Mucosa of stomach (tissue), 1 donor: Measurements from ENCODE around the gene KLHL13.
"Not testable (repeated sequence)": the region's sequence is repeated elsewhere in the genome, so short reads cannot be mapped to it uniquely, and the experiment has no call there.

Experiments
- H3K27me3 ChIP-seq: one replicate; pipeline ENCODE4 v1.7.0; 2013; ENCODE audit warnings: mild to moderate bottlenecking, low read length; ENCODE audit not compliant: control insufficient read depth, insufficient read depth
- H3K36me3 ChIP-seq: one replicate; pipeline ENCODE4 v1.7.0; 2013; ENCODE audit warnings: low read length; ENCODE audit not compliant: control insufficient read depth, insufficient read depth
- H3K4me1 ChIP-seq: one replicate; pipeline ENCODE4 v1.7.0; 2013; ENCODE audit warnings: mild to moderate bottlenecking, low read length; ENCODE audit not compliant: control insufficient read depth, insufficient read depth
- H3K4me3 ChIP-seq: one replicate; pipeline ENCODE4 v1.7.0; 2013; ENCODE audit warnings: low read length
- H3K9ac ChIP-seq: one replicate; pipeline ENCODE4 v1.7.0; 2013; ENCODE audit warnings: mild to moderate bottlenecking, low read length, moderate library complexity
- H3K9me3 ChIP-seq: one replicate; pipeline ENCODE4 v1.7.0; 2013; ENCODE audit warnings: mild to moderate bottlenecking, low read length, moderate library complexity; ENCODE audit not compliant: control insufficient read depth
- donor health status: Pancreatic carcinoma.

The KLHL13 gene

GRCh38 chrX:118126286-118126685 is 9.7 kb upstream of the KLHL13 start:
- H3K9ac ChIP-seq, result no peak overlapping the region
- no peaks in the 10 kb centered on the region for H3K9me3 ChIP-seq
- no peaks in the 10 kb centered on the region for H3K27me3 ChIP-seq
- H3K4me3 ChIP-seq, result no peak overlapping the region
- H3K36me3 ChIP-seq, result no peaks in the 10 kb centered on the region
- peaks cover 2% of the 10 kb centered on the region for H3K4me1 ChIP-seq

- H3K4me1 ChIP-seq, H3K27me3 ChIP-seq, H3K36me3 ChIP-seq, H3K9ac ChIP-seq, H3K4me3 ChIP-seq, H3K9me3 ChIP-seq: not testable (repeated sequence)
Observed at GRCh38 chrX:118124243-118124642, 7.6 kb upstream of the KLHL13 start.

- Histone ChIP-seq H3K27me3 (no peaks in the 10 kb centered on the region), H3K9ac (no peak overlapping the region), H3K9me3 (no peaks in the 10 kb centered on the region), H3K4me1 (peaks cover 6% of the 10 kb centered on the region), H3K36me3 (no peaks in the 10 kb centered on the region), H3K4me3 (no peak overlapping the region)
Observed at GRCh38 chrX:118117741-118118140, 1.1 kb upstream of the KLHL13 start.

- Histone ChIP-seq H3K4me3 (peak overlapping the region; percentile 14), H3K9me3 (no peaks in the 10 kb centered on the region), H3K9ac (peak overlapping the region; percentile 39), H3K36me3 (no peaks in the 10 kb centered on the region), H3K27me3 (no peaks in the 10 kb centered on the region), H3K4me1 (peaks cover 6% of the 10 kb centered on the region)
Observed at GRCh38 chrX:118115953-118116712, 477 bp downstream of the KLHL13 start.

GRCh38 chrX:118114971-118115370 is 1.6 kb downstream of the KLHL13 start:
- Histone ChIP-seq H3K9ac (no peak overlapping the region), H3K4me1 (peaks cover 6% of the 10 kb centered on the region), H3K4me3 (no peak overlapping the region), H3K27me3 (no peaks in the 10 kb centered on the region), H3K36me3 (no peaks in the 10 kb centered on the region), H3K9me3 (no peaks in the 10 kb centered on the region)

DNA sequence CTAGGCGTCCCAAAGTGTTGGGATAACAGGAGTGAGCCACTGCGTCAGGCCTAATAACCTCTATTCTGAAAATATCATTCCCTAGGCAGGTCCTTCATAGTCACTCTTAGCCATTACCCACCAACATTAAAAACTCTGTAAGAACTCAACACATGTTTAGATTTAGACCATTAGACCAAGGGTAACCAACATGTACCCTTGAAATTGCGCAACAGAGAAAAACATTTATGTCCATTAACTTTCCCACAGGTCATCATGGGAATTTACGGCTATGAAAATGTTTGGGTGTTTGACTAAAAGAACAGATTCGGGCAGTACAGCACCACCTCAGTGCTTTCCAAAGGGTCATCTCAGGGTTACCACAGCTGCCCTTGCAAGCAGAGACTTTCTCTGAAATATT is 7.5 kb downstream of the KLHL13 start:
- no peaks in the 10 kb centered on the region for H3K36me3 ChIP-seq
- H3K4me1 ChIP-seq, result no peaks in the 10 kb centered on the region
- no peaks in the 10 kb centered on the region for H3K9me3 ChIP-seq
- no peaks in the 10 kb centered on the region for H3K27me3 ChIP-seq
- no peak overlapping the region for H3K9ac ChIP-seq
- no peak overlapping the region for H3K4me3 ChIP-seq

DNA sequence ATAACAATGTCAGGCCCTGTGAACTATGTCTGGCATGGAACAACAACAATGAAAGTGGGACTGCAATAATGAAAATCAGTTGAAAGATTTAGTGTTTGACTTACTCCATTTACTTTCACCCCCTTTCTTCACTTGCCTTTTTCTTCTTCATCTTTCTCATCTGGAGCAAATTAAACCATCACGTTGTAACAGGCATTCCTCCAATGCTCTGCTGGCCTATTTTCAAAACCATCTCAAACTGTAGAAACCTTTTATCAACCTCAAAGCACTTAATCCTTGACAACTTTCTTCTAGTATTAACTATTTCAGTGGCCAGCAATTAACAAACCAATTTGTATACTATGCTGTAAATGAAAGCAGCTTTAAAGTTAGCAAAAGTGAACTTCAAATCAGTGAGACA is 8.3 kb downstream of the KLHL13 start:
- no peak overlapping the region for H3K4me3 ChIP-seq
- no peak overlapping the region for H3K9ac ChIP-seq
- H3K36me3 ChIP-seq, result no peaks in the 10 kb centered on the region
- H3K4me1 ChIP-seq, result no peaks in the 10 kb centered on the region
- no peaks in the 10 kb centered on the region for H3K27me3 ChIP-seq
- H3K9me3 ChIP-seq, result no peaks in the 10 kb centered on the region

DNA sequence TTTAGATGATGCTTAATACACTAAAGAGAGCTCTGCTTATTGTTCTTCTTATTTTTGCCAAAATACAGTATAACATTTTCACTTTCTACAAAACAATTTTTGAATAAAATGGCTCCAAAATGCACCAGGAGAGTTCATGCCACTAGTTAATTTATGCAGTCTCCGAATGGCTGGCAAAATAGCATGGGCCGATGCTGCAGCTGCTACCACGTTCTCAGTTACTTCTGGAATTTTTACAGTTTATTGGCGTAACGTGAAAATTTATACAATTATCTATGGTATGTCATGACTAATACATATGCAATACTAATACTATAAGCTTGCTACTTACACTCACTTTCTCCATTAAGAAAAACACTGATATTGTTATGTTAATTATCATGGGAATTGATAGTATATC is 16.5 kb downstream of the KLHL13 start:
- Histone ChIP-seq H3K9ac (no peak overlapping the region), H3K4me3 (no peak overlapping the region), H3K27me3 (no peaks in the 10 kb centered on the region), H3K36me3 (no peaks in the 10 kb centered on the region), H3K4me1 (no peaks in the 10 kb centered on the region), H3K9me3 (no peaks in the 10 kb centered on the region)

DNA sequence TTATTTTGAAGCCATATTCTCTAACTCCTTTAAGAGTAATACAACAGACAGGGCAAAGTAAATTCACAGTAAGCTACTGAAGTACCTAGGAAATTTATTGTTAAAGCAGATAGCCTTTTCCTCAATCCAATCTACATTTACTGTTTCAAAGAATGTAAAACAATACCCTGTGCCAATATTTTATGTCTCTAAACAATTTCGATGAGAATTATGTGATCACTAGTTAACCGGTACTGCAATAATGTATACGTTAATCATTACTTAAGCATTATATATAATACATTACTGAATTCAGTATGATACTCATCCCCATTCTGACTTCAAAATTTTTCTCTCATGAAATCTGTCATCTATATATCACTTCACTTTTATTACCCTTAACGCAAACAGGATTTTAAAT is 28.5 kb downstream of the KLHL13 start:
- Histone ChIP-seq H3K36me3 (no peaks in the 10 kb centered on the region), H3K27me3 (no peaks in the 10 kb centered on the region), H3K9ac (no peak overlapping the region), H3K9me3 (no peaks in the 10 kb centered on the region), H3K4me1 (no peaks in the 10 kb centered on the region), H3K4me3 (no peak overlapping the region)

DNA sequence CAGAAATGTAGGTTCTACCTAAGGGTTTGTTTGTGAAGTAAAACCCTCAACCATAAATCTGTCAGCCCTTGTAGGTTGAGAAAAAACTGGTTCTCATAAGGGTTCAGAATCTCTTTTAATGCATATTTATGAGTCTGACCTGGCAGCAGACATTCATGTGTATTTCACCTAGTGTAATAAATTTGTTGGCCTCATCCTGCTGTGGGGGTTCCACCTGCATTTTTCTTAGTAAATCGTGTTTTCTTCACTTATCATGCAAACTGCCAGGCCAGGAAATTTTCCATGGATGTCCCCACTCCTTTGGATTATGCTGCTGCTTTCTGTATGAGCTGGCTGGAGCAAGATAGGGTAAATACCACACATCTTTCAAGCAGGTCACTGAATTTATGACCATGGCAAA is 42.4 kb downstream of the KLHL13 start:
- no peak overlapping the region for H3K4me3 ChIP-seq
- H3K36me3 ChIP-seq, result no peaks in the 10 kb centered on the region
- no peaks in the 10 kb centered on the region for H3K9me3 ChIP-seq
- H3K4me1 ChIP-seq, result no peaks in the 10 kb centered on the region
- H3K9ac ChIP-seq, result no peak overlapping the region
- no peaks in the 10 kb centered on the region for H3K27me3 ChIP-seq

GRCh38 chrX:118066867-118067515 is 49.6 kb downstream of the KLHL13 start:
- H3K4me1 ChIP-seq, result no peaks in the 10 kb centered on the region
- no peaks in the 10 kb centered on the region for H3K36me3 ChIP-seq
- no peak overlapping the region for H3K4me3 ChIP-seq
- no peak overlapping the region for H3K9ac ChIP-seq
- no peaks in the 10 kb centered on the region for H3K27me3 ChIP-seq
- no peaks in the 10 kb centered on the region for H3K9me3 ChIP-seq

- H3K9ac ChIP-seq, result no peak overlapping the region
- no peaks in the 10 kb centered on the region for H3K27me3 ChIP-seq
- H3K4me1 ChIP-seq, result no peaks in the 10 kb centered on the region
- no peak overlapping the region for H3K4me3 ChIP-seq
- H3K9me3 ChIP-seq, result no peaks in the 10 kb centered on the region
- H3K36me3 ChIP-seq, result no peaks in the 10 kb centered on the region
Observed at GRCh38 chrX:118062817-118063615, 53.6 kb downstream of the KLHL13 start.
